Brain microvascular endothelial cell (primary cell): ENCODE results near the gene ZNF296.
A peak's percentile ranks its signal among the peaks of the same experiment; 100 is the strongest.

Experiments used
- DNase-seq: peaks from one replicate; pipeline ENCODE4 v3.0.0-alpha.2; 2020
- H3K27ac ChIP-seq: fragments of 250-450 bp; sonication (Bioruptor Pico); 2 replicates; pipeline ENCODE4 v1.5.1; 2020; ENCODE audit warnings: mild to moderate bottlenecking, moderate library complexity
- H3K27me3 ChIP-seq: fragments of 250-450 bp; sonication (Bioruptor Pico); replicated peaks from 2 replicates; pipeline ENCODE4 v1.5.1; 2020; ENCODE audit warnings: mild to moderate bottlenecking
- H3K36me3 ChIP-seq: fragments of 250-450 bp; sonication (Bioruptor Pico); replicated peaks from 2 replicates; pipeline ENCODE4 v1.5.1; 2020; ENCODE audit warnings: mild to moderate bottlenecking
- H3K4me3 ChIP-seq: 2 replicates; pipeline ENCODE4 v1.5.1; 2011; ENCODE audit warnings: low read depth, mild to moderate bottlenecking, control low read depth, low read length, moderate library complexity
- in situ Hi-C: cut with HindIII; loops from 2 replicates; pipeline ENCODE4 v1.10.0; 2017; ENCODE audit warnings: low sequenced_read_pairs, low pct_ligation_motif_present
- TF ChIP-seq, protein P1 (sequence below): IDR thresholded peaks from 2 replicates; pipeline ENCODE4 v1.5.1; 2011; ENCODE audit warnings: low read depth, mild to moderate bottlenecking, moderate library complexity, low read length, control low read depth, inconsistent platforms; ENCODE audit errors: missing control alignments

Gene ZNF296

DNA sequence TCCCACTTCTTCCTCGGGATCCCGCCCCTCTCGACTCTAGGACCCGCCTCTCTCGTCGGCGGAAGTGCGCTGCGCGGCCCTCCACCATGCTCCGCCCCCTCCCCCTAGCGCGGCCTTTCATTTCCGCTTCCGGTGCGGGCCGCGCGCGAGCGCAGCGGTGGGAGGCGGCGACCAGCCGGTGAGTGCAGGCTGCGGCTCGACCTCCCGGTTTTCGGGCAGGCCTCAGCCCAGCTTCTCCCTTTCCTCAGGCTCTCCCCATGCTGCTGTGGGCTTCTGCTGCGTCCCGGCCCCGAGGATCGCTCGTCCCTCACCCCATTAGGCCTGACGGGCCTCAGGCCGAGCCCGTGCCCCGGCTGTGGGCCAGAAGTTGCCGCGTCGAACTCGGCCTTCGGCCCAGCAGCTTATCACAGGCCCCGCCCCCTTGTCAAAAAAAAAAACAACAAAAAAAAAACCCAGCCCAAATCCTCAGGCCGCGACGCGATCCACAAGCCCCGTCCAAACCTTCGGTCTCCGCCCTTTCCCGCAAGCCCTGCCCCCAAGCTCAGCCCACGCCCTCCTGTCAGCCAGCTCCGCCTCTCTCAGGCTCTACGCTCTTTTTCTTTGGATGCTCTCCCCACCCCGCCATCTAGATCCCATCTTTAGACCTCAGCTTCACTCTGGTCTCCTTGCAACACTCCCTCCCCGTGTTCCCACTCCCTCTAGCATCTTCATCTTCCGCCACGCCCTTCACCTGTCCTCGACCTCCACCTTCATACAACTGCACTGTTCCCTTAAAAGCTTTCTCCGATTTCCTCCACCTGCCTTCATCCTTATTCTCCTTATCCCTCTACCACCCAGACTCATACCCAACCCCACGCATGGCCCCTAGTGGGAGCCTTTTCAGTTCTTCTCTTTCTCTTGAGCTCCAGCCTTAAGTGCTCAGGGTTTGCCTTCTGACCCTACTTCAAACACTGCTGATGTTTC lies 37.1 kb downstream of the ZNF296 start, which contains the start of gene CLASRP:
Gene CLASRP (plus strand): TSS at position 115 of the 963 bp plus-strand sequence. CDS start 1,168 bp downstream, outside the sequence.
- peaks cover 48% of the 10 kb centered on the region for H3K36me3 ChIP-seq
- DNase-seq = peak; percentile 81
- no peaks in the 10 kb centered on the region for H3K27me3 ChIP-seq
- in situ Hi-C loops = no loop called here
- TF ChIP-seq, protein P1, sequence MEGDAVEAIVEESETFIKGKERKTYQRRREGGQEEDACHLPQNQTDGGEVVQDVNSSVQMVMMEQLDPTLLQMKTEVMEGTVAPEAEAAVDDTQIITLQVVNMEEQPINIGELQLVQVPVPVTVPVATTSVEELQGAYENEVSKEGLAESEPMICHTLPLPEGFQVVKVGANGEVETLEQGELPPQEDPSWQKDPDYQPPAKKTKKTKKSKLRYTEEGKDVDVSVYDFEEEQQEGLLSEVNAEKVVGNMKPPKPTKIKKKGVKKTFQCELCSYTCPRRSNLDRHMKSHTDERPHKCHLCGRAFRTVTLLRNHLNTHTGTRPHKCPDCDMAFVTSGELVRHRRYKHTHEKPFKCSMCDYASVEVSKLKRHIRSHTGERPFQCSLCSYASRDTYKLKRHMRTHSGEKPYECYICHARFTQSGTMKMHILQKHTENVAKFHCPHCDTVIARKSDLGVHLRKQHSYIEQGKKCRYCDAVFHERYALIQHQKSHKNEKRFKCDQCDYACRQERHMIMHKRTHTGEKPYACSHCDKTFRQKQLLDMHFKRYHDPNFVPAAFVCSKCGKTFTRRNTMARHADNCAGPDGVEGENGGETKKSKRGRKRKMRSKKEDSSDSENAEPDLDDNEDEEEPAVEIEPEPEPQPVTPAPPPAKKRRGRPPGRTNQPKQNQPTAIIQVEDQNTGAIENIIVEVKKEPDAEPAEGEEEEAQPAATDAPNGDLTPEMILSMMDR = no peak
- peak within 1 kb of the TSS; percentile 91 for H3K4me3 ChIP-seq
- H3K27ac ChIP-seq = peak within 1 kb of the TSS; percentile 91

DNA sequence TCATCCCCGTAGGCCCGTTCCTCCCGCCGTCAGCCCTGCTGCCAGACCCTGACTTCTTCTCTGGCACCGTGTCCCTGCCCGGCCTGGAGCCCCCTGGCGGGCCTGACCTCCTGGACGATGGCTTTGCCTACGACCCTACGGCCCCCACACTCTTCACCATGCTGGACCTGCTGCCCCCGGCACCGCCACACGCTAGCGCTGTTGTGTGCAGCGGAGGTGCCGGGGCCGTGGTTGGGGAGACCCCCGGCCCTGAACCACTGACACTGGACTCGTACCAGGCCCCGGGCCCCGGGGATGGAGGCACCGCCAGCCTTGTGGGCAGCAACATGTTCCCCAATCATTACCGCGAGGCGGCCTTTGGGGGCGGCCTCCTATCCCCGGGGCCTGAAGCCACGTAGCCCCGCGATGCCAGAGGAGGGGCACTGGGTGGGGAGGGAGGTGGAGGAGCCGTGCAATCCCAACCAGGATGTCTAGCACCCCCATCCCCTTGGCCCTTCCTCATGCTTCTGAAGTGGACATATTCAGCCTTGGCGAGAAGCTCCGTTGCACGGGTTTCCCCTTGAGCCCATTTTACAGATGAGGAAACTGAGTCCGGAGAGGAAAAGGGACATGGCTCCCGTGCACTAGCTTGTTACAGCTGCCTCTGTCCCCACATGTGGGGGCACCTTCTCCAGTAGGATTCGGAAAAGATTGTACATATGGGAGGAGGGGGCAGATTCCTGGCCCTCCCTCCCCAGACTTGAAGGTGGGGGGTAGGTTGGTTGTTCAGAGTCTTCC lies 38.7 kb downstream of the ZNF296 start:
- in situ Hi-C loops = no loop called here
- no peak for DNase-seq
- H3K36me3 ChIP-seq = peaks cover 46% of the 10 kb centered on the region
- TF ChIP-seq, protein P1 = no peak
- H3K27me3 ChIP-seq = no peaks in the 10 kb centered on the region
- H3K27ac ChIP-seq = no peak overlapping the region
- H3K4me3 ChIP-seq = no peak overlapping the region

DNA sequence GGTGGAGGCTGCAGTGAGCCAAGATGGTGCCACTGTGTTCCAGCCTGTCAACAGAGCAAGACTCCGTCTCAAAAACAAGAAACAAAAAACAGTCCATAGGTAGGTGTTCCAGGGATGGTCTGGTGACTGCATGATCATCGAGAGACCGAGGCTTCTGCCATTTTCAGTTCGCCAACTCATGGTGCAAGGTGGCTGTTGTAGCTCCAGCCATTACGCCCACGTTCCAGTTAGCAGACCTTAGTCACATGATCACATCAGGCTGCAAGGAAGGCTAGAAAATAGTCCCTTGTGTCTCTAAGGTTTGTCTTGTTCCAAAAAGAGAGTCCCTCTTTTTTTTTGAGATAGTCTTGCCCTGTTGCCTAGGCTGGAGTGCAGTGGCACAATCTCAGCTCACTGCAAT lies 40.5 kb downstream of the ZNF296 start:
- TF ChIP-seq, protein P1 = no peak
- H3K4me3 ChIP-seq = no peak overlapping the region
- peaks cover 43% of the 10 kb centered on the region for H3K36me3 ChIP-seq
- H3K27ac ChIP-seq = no peak overlapping the region
- H3K27me3 ChIP-seq = no peaks in the 10 kb centered on the region
- no peak for DNase-seq
- in situ Hi-C loops = no loop called here

DNA sequence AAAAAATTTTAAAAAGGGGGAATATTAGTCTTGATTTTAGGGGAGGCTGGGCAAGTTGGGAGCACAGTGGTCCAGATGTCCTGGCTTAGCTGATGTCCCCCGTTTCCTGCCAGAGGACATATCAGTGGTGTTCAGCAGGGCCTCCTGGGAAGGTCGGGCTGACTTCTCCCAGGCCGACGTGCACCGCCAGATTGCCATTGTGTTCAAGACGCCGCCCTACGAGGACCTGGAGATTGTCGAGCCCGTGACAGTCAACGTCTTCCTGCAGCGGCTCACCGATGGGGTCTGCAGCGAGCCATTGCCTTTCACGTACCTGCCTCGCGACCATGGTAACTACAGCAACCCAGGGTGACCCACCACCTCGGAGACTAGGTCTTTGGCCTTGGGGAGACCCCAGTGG lies 43.9 kb downstream of the ZNF296 start:
- Histone ChIP-seq H3K36me3 (peaks cover 51% of the 10 kb centered on the region), H3K4me3 (no peak overlapping the region), H3K27me3 (no peaks in the 10 kb centered on the region), H3K27ac (no peak overlapping the region)
- in situ Hi-C loops = no loop called here
- DNase-seq = no peak
- TF ChIP-seq, protein P1 = no peak

DNA sequence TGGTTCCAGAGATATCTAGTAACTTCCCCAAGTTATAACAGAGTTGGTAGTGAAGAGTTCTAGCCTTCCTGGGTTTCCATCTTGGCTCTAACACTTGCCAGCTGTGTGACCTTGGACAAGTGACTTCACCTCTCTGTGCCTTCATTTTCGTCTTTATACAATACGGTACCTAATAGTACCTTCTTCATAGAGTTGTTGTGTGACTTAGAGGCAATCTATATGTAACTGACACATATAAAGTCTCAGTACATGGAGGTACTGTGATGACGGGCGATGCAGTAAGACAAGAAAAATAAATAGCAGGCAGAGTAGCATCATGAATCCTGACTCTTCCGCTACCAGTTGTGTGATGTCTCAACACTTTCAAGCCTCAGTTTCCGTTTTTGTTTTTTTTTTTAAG lies 45.5 kb downstream of the ZNF296 start:
- H3K27ac ChIP-seq = no peak overlapping the region
- in situ Hi-C loops = no loop called here
- H3K4me3 ChIP-seq = no peak overlapping the region
- no peak for DNase-seq
- H3K27me3 ChIP-seq = no peaks in the 10 kb centered on the region
- TF ChIP-seq, protein P1 = no peak
- H3K36me3 ChIP-seq = peaks cover 46% of the 10 kb centered on the region
